GM21526 (cell line): Measurements from ENCODE around the gene YAP1.

Experiments
- ATAC-seq: cut with Tn5 transposase; IDR thresholded peaks from one replicate; pipeline ENCODE4 v1.9.1; 2021; ENCODE audit warnings: moderate library complexity; ENCODE audit not compliant: unreplicated experiment, low FRiP score

Gene YAP1

DNA sequence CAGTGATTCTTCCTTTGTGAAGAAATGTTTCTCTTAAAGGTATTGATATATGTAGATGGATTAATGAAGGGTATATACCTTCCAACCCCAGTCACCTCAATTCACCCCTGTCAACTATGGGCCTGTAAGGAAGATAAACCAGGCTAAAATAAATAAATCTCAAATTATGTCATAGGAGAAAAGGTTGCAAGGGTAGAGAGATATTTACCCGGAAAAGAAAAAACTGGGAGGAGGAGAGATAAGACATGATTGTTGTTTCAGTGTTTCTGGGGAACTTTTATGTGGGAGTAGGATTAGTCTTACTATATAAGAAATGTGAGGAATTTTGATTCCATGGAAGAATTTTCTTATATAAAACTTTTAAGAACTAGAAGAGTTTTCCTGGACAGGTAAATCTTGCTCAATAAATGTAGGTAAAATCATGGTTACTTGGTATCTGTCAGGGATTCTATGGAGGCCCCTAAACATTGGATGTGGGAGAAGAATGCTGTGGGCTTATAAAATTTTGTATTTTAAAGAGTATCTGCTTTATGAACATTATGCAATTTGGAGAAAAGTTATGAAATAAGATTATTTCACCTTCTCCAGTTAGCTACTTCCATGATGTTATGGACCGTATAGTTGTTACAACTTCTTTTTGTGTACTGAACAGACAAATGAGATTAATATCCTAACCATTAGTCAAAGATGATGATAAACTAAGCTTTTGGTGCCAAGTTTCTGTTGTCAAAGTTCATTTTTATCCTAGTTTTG lies 6.4 kb downstream of the YAP1 start:
- ATAC-seq = no peak

DNA sequence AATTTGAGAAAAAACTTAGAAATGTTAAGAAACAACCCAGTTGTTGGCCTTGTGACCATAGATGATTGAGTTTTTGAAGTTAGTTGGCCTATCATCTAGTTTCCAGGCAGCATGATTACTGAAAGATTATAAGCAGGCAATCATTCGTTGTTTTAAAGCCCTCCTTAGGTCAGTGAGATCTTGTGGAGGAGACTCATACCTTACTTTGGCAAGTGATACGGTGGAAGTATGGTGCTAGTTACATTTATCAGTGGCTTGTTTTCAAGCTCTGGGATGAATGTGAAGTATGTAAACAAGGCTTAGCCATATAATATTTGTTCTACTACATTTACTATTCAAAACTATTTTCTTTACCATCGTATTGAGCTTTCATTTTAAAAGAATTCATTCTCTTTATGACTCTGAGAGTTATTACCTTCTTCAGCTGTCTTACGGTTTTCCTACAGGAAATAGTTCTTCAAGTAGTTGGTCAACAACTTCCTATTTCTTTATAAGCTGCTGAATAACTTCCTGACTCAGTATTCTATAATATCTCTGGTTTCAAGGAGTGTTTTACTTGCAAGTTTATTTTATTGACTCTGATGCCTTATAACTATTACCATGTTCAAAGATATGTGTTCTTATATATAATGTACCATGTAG lies 7.3 kb downstream of the YAP1 start:
- no peak for ATAC-seq

DNA sequence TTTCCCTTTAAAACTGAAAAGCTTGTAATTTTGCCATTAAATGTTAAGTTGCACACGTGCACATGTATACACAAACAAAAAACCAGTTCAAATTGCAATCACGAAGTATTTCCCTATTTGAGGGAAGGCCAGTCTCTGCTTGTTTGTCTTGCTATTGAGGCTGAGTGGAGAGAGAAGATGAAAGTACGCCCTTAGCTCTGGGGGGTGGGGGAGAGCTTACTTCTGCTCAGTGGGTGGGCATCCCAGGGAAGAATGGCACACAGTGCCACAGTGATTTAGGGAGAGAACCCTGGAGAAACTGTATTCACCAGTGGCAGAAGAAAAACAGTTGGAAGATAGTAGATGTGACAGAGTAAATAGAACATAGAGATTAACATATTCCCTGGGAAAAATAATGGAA lies 8.7 kb downstream of the YAP1 start:
- ATAC-seq = no peak

- ATAC-seq = no peak
Measured at GRCh38 chr11:102119997-102120396, 9.8 kb downstream of the YAP1 start.

DNA sequence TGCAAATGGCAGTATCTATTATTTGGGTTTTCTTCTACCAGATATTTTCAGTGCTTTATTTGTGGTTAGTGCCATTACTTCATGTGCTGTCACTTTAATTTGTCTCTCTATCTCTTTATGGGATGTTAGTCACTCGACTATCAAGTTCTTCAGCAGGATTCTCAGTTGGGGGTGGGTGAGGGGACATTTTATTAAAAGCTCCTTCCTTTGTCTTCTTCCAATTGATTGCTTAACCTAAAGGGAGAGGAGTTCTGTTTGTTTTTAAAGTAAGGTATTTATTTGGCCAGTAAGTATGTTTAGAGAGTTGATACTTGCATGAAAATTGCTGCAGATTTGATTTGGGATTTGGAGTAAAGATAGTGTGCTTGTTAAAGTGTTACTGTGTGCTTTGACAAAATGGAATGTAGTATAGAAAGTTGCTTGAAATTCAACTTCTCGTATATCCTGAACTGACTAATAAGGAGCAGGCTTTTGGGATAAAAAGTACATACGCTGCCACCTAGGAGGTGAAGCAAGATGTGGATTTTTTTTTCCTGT lies 10.3 kb downstream of the YAP1 start:
- ATAC-seq = no peak

DNA sequence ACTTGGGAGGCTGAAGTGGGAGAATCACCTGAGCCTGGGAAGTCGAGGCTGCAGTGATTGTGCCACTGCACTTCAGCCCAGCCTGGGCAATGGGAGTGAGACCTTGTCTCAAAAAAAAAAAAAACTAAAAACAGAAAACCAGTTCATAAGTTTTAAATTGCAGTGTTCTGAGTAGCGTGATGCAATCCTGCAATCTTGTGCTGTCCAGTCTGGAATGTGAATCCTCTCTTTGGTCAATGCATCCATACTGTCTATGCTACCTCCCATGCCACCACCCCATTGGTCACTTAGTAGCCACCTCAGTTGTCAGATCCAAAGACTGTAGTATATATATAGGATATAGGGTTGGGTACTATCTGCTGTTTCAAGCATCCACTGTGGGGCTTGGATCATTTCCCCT lies 11.1 kb downstream of the YAP1 start:
- no peak for ATAC-seq

GRCh38 chr11:102134597-102134996 lies 24.4 kb downstream of the YAP1 start:
- no peak for ATAC-seq

- ATAC-seq = no peak
Measured at GRCh38 chr11:102135256-102135655, 25.0 kb downstream of the YAP1 start.

- ATAC-seq = no peak
Measured at GRCh38 chr11:102138223-102138622, 28.0 kb downstream of the YAP1 start.

- ATAC-seq = no peak
Measured at GRCh38 chr11:102138670-102139069, 28.4 kb downstream of the YAP1 start.

DNA sequence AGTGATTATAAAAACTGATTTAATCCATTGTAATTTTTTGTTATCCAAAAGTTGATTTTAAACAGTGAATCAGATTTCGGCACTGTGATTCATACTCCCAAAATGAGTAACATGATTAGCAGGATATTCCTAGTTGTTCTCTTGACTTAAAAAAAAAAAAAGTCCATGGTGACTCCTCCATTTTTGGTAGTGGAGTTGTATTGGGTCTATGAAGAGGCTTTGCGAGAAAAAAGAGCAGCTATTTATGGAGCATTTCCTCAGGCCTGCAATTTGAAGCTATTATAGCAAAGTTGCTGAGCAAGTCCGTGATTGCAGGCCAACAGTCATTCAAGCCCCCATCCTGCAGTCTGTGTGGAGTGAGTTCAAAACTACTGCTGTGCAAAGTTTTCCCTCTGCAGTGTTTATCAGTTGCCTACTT lies 28.8 kb downstream of the YAP1 start:
- no peak for ATAC-seq

DNA sequence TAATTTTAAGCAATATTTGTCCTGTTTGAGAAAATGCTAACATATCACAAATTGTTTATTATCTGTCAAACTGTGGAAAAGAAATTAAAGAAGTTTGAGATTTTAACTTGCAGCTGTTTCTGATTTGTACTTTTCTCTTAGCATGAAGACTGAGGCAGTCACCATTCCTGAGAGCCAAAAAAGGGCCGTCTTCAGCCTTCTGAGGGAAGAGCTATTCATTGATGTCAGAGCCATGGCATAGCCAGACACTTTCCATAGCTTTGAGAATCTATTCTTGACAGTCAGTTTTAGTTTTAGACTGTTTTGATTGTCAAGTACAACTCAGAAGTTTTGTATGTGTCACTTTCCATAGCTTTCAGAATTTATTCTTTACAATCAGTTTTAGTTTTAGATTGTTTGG lies 32.1 kb downstream of the YAP1 start:
- ATAC-seq = no peak

DNA sequence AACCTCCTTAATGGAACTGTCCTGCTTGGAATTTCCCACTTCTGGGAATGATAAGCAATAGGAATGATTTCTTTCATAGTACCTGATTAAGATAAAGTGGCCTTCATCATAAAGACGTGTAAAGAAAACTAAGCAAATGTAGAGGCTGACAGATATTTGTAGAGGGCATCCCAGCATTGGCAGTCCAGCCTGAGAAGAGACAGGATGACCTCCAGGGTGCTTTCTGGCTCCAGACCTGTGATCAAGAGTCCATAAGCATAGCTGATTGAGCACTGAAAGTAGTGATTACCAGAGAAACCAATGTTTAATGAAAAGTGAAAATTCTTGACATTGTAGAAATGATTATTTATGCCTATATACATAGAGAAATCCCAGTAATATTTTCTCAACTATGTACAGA lies 33.6 kb downstream of the YAP1 start:
- ATAC-seq = no peak

- ATAC-seq = no peak
Measured at GRCh38 chr11:102144357-102145355, 34.4 kb downstream of the YAP1 start.

DNA sequence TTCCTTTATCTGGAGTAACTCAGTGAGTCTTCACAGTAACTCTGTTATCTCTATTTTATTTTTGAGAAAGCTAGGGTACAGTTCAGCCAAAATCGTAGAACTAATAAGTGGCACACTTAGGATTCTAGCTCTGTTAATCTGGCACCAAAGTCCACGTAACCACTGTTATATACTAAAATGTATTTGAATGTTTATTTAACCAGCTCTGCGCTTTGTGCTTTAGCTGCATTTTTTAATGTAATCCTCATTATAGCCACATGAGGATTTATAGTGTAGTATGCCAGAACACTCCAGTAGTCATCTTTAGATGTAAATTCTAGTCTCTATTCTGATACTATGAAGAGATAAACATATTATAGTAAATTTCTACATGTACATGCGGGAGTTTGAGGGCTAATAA lies 36.8 kb downstream of the YAP1 start:
- no peak for ATAC-seq

GRCh38 chr11:102147632-102148031 lies 37.4 kb downstream of the YAP1 start:
- ATAC-seq = no peak

GRCh38 chr11:102148059-102148458 lies 37.8 kb downstream of the YAP1 start:
- ATAC-seq = no peak

- no peak for ATAC-seq
Measured at GRCh38 chr11:102151784-102152525, 41.7 kb downstream of the YAP1 start.

GRCh38 chr11:102153082-102153481 lies 42.8 kb downstream of the YAP1 start:
- no peak for ATAC-seq

DNA sequence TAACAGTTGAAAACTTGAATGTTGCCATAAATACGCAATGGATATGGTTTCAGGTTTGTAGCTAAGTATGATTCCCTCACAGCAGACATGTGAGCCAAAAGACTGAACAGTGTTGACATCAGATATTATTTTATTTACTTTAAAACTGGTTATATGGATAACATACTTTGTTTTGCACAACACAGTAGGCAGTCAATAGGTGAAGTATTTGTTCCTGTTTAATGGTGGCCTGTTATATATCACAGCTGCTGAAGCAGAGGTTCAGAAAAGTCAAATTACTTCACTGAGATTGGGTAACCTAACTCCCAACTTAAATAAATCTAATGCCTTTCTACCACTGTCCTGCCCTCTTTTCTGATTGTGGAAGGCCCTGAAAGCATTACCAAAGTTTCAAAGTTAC lies 44.6 kb downstream of the YAP1 start:
- no peak for ATAC-seq
